Activated T-cell treated with anti-CD3 and anti-CD28 coated beads, Interleukin-2, amount 50 U/mL, for 4 hours (primary cell): Measurements from ENCODE around the gene TRIM61. TPM values are rescaled to one million over a fixed set of nuclear protein-coding genes. Genes with fewer than 3 reads are reported as not detected.
"Not testable (repeated sequence)": the region's sequence is repeated elsewhere in the genome, so short reads cannot be mapped to it uniquely, and the experiment has no call there.

Experiments
- ATAC-seq, 2 donors: fragments of 200-7000 bp; cut with Tn5 transposase; one replicate each; pipeline ENCODE4 v1.10.0; 2021
- DNase-seq: peaks from one replicate; pipeline ENCODE4 v3.0.0-alpha.2; 2020
- H3K27me3 Mint-ChIP-seq: one replicate; pipeline ENCODE4 v1.8.0; 2021; ENCODE audit warnings: low read depth, mixed read lengths
- H3K36me3 Mint-ChIP-seq: one replicate; pipeline ENCODE4 v1.8.0; 2022; ENCODE audit warnings: mixed read lengths; ENCODE audit not compliant: insufficient read depth
- H3K4me1 Mint-ChIP-seq: one replicate; pipeline ENCODE4 v1.8.0; 2021; ENCODE audit warnings: low read depth, mixed read lengths
- H3K4me3 Mint-ChIP-seq: one replicate; pipeline ENCODE4 v1.8.0; 2021; ENCODE audit warnings: mild to moderate bottlenecking, moderate library complexity, mixed read lengths
- H3K9me3 Mint-ChIP-seq: one replicate; pipeline ENCODE4 v1.8.0; 2021; ENCODE audit warnings: mixed read lengths
- total RNA-seq, 3 donors: library from RNA; stranded (reverse); gene quantifications; one replicate each; pipeline ENCODE4 v1.2.1, GENCODE V29; 2021

Gene TRIM61
- total RNA-seq, 3 donors from 2014 or later: 1.1 to 2.3 (median 1.2) TPM

DNA sequence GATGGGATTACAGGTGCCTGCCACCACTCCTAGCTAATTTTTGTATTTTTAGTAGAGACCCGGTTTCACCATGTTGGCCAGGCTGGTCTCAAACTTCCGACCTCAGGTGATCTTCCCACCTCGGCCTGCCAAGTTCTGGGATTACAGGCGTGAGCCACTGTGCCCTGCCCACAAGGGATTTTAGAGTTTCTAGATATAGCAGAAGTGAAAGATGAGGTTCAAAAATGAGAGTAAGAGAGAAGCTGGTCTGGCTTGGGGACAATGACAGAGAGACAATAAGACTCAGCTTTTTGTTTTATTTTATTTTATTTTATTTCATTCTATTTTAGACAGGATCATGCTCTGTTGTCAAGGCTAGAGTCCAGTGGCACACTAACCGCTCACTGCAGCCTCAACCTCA is 30.6 kb downstream of the TRIM61 start:
- ATAC-seq (no peak), DNase-seq (no peak)
- Mint-ChIP-seq H3K4me1 (no peaks in the 10 kb centered on the region), H3K27me3 (peaks cover 26% of the 10 kb centered on the region), H3K36me3 (no peaks in the 10 kb centered on the region), H3K9me3 (no peaks in the 10 kb centered on the region), H3K4me3 (no peak overlapping the region)

DNA sequence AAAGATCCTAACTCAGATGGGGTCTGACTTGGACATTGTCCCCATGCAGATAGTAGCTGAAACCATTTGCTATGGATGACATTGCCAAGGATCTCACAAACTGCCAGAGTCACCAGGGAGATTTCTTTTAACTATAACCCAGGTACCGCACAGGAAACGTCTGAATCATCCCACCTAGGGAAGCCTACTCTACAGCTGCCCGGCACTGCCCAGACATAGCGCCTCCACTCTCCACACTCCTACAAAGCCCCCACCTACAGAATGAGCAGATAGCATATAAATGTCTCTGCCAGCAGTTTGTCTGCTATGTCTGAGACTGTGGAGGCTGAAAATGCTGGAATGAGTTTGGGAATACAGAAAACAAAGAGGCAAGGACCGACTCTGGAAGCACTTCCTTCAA is 32.3 kb downstream of the TRIM61 start:
- DNase-seq (no peak), ATAC-seq (no peak)
- Mint-ChIP-seq H3K36me3 (no peaks in the 10 kb centered on the region), H3K9me3 (no peaks in the 10 kb centered on the region), H3K27me3 (peaks cover 21% of the 10 kb centered on the region), H3K4me3 (no peak overlapping the region), H3K4me1 (no peaks in the 10 kb centered on the region)

GRCh38 chr4:164943192-164943591 is 34.3 kb downstream of the TRIM61 start:
- no peaks in the 10 kb centered on the region for H3K4me1 Mint-ChIP-seq
- peaks cover 25% of the 10 kb centered on the region for H3K27me3 Mint-ChIP-seq
- ATAC-seq (no peak), DNase-seq (no peak)
- no peak overlapping the region for H3K4me3 Mint-ChIP-seq
- H3K9me3 Mint-ChIP-seq: no peaks in the 10 kb centered on the region
- H3K36me3 Mint-ChIP-seq: no peaks in the 10 kb centered on the region

- ATAC-seq (no peak), DNase-seq (no peak)
- Mint-ChIP-seq H3K36me3 (no peaks in the 10 kb centered on the region), H3K4me1 (no peaks in the 10 kb centered on the region), H3K4me3 (no peak overlapping the region), H3K27me3 (peaks cover 26% of the 10 kb centered on the region), H3K9me3 (no peaks in the 10 kb centered on the region)
These were observed 39.7 kb downstream of the TRIM61 start for GRCh38 chr4:164937576-164938270.

DNA sequence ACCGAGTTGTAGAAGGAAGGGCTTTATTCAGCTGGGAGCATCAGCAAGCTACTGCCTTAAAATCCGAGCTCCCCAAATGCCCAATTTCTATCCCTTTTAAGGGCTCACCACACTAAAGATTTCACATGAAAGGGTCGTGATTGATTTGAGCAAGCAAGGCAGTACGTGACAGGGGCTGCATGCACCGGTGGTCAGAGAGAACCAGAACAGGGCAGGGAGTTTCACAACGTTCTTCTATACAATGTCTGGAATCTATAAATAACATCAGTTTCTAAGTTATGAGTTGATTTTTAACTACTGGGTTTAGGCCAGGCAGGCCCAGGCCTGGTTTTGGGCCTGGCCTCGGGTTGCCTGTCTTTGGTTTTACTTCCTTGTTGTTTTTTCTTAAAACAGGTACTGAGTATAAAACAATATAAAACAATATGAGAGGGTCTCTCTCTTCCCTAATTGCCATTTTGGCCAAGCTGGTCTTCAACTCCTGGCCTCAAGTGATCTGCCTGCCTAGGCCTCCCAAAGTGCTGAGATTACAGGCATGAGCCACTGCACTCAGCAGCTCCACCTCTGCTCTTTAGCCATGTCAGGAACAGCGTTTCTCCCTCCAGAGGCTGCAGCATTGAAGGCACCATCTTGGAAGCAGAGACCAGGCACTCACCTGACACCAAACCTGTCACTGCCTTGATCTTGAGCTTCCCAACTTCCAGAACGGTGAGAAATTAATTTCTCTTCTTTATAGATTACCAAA is 41.4 kb downstream of the TRIM61 start:
- H3K4me3 Mint-ChIP-seq, DNase-seq, H3K4me1 Mint-ChIP-seq, ATAC-seq, H3K9me3 Mint-ChIP-seq, H3K36me3 Mint-ChIP-seq: not testable (repeated sequence)
- H3K27me3 Mint-ChIP-seq: peaks cover 29% of the 10 kb centered on the region

DNA sequence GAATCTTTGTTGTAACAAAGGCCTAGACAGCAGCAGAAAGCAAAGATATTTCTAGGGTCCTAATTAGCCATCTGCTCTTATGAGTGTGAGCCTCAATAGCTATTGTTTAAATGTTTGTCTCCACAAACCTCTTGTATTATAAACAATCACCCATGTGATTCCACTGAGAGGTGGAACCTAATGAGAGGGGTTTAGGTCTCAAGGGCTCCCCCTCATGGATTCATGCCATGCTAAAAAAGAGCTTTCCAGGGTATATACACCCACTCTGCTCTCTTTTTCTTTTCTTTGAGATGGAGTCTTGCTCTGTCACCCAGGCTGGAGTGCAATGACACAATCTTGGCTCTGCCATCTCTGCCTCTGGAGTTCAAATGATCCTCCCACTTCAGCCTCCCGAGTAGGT is 42.1 kb downstream of the TRIM61 start:
- no peaks in the 10 kb centered on the region for H3K4me1 Mint-ChIP-seq
- H3K27me3 Mint-ChIP-seq: peaks cover 29% of the 10 kb centered on the region
- H3K9me3 Mint-ChIP-seq: no peaks in the 10 kb centered on the region
- no peak overlapping the region for H3K4me3 Mint-ChIP-seq
- no peak for DNase-seq
- ATAC-seq: no peak
- H3K36me3 Mint-ChIP-seq: no peaks in the 10 kb centered on the region

DNA sequence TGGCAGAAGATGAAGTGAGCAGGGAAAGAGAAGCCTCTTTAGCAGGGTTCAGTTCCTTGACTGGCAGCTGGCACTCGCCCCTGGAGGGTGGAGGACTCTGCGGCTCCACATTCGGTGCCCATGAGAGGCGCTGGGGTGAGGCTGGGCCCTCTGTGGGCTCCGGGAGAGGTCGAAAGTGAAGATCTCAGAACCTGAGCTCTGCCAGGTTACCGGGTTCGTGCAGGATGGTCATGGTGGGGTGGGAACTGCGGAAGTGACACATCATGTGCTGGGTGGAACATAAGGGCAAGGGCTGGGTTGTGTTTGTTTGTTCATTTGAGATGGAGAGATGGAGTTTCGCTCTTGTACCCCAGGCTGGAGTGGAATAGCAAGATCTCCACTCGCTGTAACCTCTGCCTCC is 44.2 kb downstream of the TRIM61 start:
- no peak for ATAC-seq
- Mint-ChIP-seq H3K9me3 (no peaks in the 10 kb centered on the region), H3K36me3 (no peaks in the 10 kb centered on the region), H3K27me3 (peaks cover 17% of the 10 kb centered on the region), H3K4me3 (no peak overlapping the region), H3K4me1 (no peaks in the 10 kb centered on the region)
- no peak for DNase-seq

DNA sequence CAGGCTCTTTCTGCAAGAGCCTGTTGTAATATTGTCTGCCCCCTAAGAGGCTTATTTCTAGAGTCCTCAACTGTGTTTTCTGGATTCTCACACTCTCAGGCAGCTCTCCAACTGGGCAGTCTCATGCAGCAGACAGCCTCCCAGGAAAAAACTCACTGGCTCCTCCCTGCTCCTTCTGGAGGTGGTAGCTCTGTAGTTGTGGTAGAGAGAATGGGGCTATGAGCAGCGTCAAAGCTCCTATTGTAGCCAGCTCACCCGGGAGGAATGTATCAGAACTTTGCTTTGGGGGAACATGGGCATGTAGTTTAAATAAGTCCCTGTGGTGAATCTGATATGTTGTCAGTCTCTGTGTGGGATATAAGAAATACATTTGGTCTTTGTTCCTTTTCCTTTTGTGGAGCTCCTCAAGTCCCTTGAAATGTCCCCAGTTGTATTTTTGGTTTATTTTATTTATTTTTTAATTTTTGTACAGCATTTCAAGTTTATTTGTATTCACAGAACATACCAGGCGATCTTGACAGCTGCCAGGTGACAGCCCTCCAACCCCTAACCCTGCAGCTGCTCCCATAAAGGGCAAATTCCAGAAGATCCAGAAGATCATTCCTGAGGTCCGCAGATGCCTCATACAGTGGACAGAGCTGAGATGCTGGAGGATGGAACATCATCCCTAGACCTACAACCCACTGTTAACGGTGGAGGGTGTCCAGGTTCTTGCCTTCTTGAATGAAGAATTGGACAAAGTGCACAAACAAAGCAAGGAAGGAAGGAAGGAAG is 45.7 kb downstream of the TRIM61 start:
- no peaks in the 10 kb centered on the region for H3K36me3 Mint-ChIP-seq
- peaks cover 12% of the 10 kb centered on the region for H3K27me3 Mint-ChIP-seq
- no peak for ATAC-seq
- H3K9me3 Mint-ChIP-seq: no peaks in the 10 kb centered on the region
- no peak overlapping the region for H3K4me3 Mint-ChIP-seq
- DNase-seq: no peak
- no peaks in the 10 kb centered on the region for H3K4me1 Mint-ChIP-seq

DNA sequence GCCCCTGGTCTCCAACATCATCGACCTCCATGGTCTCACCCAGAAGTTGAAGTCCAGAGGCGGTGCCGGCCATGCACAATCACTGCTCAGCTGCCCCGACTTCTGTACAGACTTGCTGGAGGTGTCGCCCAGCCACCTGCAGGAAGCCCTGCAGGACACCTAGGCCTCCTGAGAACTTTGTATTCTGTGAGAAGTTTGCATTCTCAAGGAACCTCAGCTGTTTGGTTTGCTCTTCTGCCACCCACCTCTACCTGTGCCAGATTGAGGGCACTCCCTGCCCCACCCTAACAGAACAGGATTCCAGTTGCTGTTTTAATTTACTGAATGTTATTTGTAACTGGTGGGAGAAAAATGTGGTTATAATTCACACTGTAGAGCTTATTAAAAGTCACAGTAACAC is 46.8 kb downstream of the TRIM61 start:
- peaks cover 10% of the 10 kb centered on the region for H3K27me3 Mint-ChIP-seq
- no peak for ATAC-seq
- no peaks in the 10 kb centered on the region for H3K4me1 Mint-ChIP-seq
- no peak overlapping the region for H3K4me3 Mint-ChIP-seq
- DNase-seq: no peak
- no peaks in the 10 kb centered on the region for H3K36me3 Mint-ChIP-seq
- no peaks in the 10 kb centered on the region for H3K9me3 Mint-ChIP-seq

DNA sequence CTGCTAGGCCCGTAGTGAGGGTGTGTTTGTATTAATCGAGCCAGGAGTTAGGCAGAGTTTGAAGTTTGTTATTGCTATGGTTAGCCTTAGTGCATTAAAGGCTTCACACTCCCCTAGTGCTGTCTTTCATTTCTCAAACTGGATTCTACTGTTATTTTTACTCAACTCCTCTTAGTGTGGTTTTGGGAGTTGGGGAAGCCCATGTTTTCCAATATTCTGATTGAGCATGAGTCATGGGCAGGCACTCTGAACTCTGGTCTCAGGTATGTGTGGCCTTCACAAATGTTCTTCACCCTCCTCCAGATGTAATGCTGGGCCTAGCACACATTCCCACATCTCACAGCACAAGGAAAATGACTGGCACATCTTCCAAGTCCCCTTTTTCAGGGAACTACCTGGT is 50.4 kb downstream of the TRIM61 start:
- ATAC-seq, H3K36me3 Mint-ChIP-seq, H3K4me3 Mint-ChIP-seq, DNase-seq, H3K27me3 Mint-ChIP-seq, H3K9me3 Mint-ChIP-seq, H3K4me1 Mint-ChIP-seq: not testable (repeated sequence)

GRCh38 chr4:164926301-164926700 is 51.2 kb downstream of the TRIM61 start:
- ATAC-seq (no peak), DNase-seq (no peak)
- no peak overlapping the region for H3K4me3 Mint-ChIP-seq
- no peaks in the 10 kb centered on the region for H3K9me3 Mint-ChIP-seq
- no peaks in the 10 kb centered on the region for H3K4me1 Mint-ChIP-seq
- H3K36me3 Mint-ChIP-seq: no peaks in the 10 kb centered on the region
- H3K27me3 Mint-ChIP-seq: peaks cover under 1% of the 10 kb centered on the region

DNA sequence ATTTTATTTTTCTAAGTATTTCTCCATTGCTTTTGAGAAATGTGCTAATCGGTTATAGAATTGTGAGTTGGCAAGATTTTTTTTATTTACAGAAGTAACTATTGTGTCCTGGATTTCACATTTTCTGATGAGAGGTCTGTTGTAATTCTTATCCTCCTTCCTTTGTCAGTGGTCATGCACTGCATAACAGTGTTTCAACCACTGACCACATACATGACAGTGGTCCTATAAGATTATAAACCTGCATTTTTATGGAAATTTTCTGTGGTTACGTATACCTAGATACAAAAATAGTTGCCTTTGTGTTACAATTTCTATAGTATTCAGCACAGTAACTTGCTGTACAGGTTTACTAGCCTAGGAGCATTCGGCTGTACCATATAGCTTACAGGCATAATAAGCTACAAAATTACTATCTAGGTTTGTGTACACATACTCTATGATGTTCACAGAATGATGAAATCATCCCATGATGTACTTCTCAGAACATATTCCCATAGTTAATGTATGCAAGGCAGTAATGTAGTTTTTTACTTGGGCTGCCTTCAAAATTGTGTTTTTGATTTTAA is 52.7 kb downstream of the TRIM61 start:
- Mint-ChIP-seq H3K4me1 (no peaks in the 10 kb centered on the region), H3K27me3 (no peaks in the 10 kb centered on the region), H3K9me3 (no peaks in the 10 kb centered on the region), H3K36me3 (no peaks in the 10 kb centered on the region), H3K4me3 (no peak overlapping the region)
- no peak for ATAC-seq
- DNase-seq: no peak

- no peaks in the 10 kb centered on the region for H3K27me3 Mint-ChIP-seq
- H3K4me3 Mint-ChIP-seq: no peak overlapping the region
- no peak for DNase-seq
- H3K4me1 Mint-ChIP-seq: no peaks in the 10 kb centered on the region
- no peak for ATAC-seq
- H3K9me3 Mint-ChIP-seq: no peaks in the 10 kb centered on the region
- H3K36me3 Mint-ChIP-seq: no peaks in the 10 kb centered on the region
These were observed 58.5 kb downstream of the TRIM61 start for GRCh38 chr4:164918956-164919355.
